HUES48 (cell line): ENCODE results near the gene SYTL1.
A peak's percentile ranks its signal among the peaks of the same experiment; 100 is the strongest.

Experiments
- H3K27ac ChIP-seq: one replicate; pipeline ENCODE4 v1.7.0; 2013; ENCODE audit warnings: low read depth, low read length, inconsistent platforms
- H3K27me3 ChIP-seq: 2 replicates; pipeline ENCODE4 v1.6.1; 2013; ENCODE audit warnings: mild to moderate bottlenecking, low read length; ENCODE audit not compliant: control insufficient read depth, insufficient read depth
- H3K36me3 ChIP-seq: 2 replicates; pipeline ENCODE4 v1.6.1; 2013; ENCODE audit warnings: low read length; ENCODE audit not compliant: control insufficient read depth, insufficient read depth
- H3K4me1 ChIP-seq: 2 replicates; pipeline ENCODE4 v1.6.1; 2013; ENCODE audit warnings: mild to moderate bottlenecking, low read length; ENCODE audit not compliant: control insufficient read depth, insufficient read depth
- H3K4me3 ChIP-seq: 2 replicates; pipeline ENCODE4 v1.5.1; 2013; ENCODE audit warnings: mild to moderate bottlenecking, low read depth, low read length
- H3K9ac ChIP-seq: 2 replicates; pipeline ENCODE4 v1.6.1; 2013; ENCODE audit warnings: mild to moderate bottlenecking, low read depth, low read length, moderate library complexity
- H3K9me3 ChIP-seq: 2 replicates; pipeline ENCODE4 v1.6.1; 2013; ENCODE audit warnings: low read length; ENCODE audit not compliant: control insufficient read depth, insufficient read depth

SYTL1 gene

GRCh38 chr1:27349784-27350662 lies 8.2 kb downstream of the SYTL1 start:
- Histone ChIP-seq H3K9ac (no peak overlapping the region), H3K27me3 (peaks cover 15% of the 10 kb centered on the region), H3K27ac (no peak overlapping the region), H3K4me3 (peak overlapping the region; percentile 63), H3K9me3 (no peaks in the 10 kb centered on the region), H3K4me1 (peaks cover 9% of the 10 kb centered on the region; the same call in 1 of the 2 replicates), H3K36me3 (no peaks in the 10 kb centered on the region)

GRCh38 chr1:27350663-27351540 lies 9.1 kb downstream of the SYTL1 start:
- peak overlapping the region; percentile 63 for H3K4me3 ChIP-seq
- H3K4me1 ChIP-seq: peaks cover 9% of the 10 kb centered on the region; the same call in 1 of the 2 replicates
- 0 out of 2 replicates have a peak overlapping the region, but pooled peaks have one; percentile 16 for H3K9ac ChIP-seq
- peak overlapping the region; percentile 60 for H3K27ac ChIP-seq
- 0 out of 2 replicates have a peak, but pooled peaks cover 4% of the 10 kb centered on the region for H3K36me3 ChIP-seq
- H3K27me3 ChIP-seq: peaks cover 15% of the 10 kb centered on the region
- H3K9me3 ChIP-seq: no peaks in the 10 kb centered on the region

DNA sequence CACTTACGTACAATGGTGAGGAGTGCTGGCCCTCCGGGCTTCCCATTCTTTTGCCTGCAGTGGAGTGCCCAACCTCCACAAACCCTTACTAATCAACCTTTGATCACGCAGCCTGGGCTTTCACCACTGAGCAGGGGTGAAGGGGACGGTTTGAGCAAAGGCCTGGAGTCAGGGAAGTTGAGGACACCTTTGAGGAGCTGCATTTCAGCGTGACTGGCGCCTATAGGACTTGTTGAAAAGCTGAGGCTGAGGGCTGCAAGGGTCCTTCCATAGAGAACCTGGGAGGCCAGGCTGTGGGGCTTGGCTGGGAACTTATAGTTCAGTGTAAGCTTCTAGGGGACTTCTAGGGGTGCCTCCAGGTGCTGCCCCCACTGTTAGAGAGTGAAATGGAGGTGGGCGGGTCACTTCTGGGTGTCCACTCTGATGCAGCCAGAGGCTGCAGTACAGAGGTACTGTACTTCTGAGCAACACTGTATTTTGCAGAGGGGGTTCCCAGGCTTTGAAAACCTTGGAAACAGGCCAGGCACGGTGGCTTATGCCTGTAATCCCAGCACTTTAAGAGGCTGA lies 9.8 kb downstream of the SYTL1 start:
- Histone ChIP-seq H3K27ac (peak overlapping the region; percentile 60), H3K9ac (0 out of 2 replicates have a peak overlapping the region, but pooled peaks have one; percentile 16), H3K4me3 (peak overlapping the region; percentile 63), H3K36me3 (0 out of 2 replicates have a peak, but pooled peaks cover 5% of the 10 kb centered on the region), H3K9me3 (no peaks in the 10 kb centered on the region), H3K4me1 (peaks cover 9% of the 10 kb centered on the region; the same call in 1 of the 2 replicates), H3K27me3 (peaks cover 15% of the 10 kb centered on the region)

DNA sequence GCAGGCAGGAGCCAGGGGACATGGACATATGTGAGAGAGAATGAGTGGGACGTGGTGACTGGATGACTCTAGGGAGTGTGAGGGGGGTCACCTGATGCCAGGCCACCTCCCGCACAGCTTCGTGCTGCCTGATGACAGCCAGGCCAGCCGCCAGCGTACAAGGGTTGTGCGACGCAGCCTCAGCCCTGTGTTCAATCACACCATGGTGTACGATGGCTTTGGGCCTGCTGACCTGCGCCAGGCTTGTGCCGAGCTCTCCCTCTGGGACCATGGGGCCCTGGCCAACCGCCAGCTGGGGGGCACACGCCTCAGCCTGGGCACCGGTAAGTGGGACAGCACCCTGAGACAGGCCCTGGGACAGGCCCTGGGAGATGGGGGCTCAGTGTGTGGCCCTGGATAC lies 11.3 kb downstream of the SYTL1 start:
- H3K27me3 ChIP-seq: peaks cover 21% of the 10 kb centered on the region

DNA sequence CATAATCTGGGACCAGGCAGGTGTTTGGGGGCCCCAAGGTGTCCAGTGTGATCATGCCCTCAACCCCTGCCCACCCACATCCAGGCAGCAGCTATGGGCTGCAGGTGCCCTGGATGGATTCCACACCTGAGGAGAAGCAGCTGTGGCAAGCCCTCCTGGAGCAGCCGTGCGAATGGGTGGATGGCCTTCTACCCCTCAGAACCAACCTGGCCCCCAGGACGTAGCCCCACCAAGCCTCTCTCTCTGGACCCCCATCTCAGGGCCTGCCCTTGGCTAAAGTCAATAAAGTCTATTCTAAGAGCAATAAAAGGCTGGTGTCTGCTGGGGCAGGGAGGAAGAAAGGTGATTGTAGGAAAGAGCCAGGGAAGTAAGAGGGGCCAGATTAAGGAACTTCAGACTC lies 11.8 kb downstream of the SYTL1 start:
- no peak overlapping the region for H3K27ac ChIP-seq
- no peaks in the 10 kb centered on the region for H3K9me3 ChIP-seq
- 0 out of 2 replicates have a peak, but pooled peaks cover 5% of the 10 kb centered on the region for H3K36me3 ChIP-seq
- H3K4me3 ChIP-seq: no peak overlapping the region
- peaks cover 13% of the 10 kb centered on the region; the same call in 1 of the 2 replicates for H3K4me1 ChIP-seq
- no peak overlapping the region for H3K9ac ChIP-seq
- H3K27me3 ChIP-seq: peaks cover 26% of the 10 kb centered on the region

More for the DNA sequence above, 11.3 kb downstream of the SYTL1 start:
- Histone ChIP-seq H3K27ac (no peak overlapping the region), H3K36me3 (0 out of 2 replicates have a peak, but pooled peaks cover 5% of the 10 kb centered on the region), H3K4me3 (no peak overlapping the region), H3K9ac (no peak overlapping the region), H3K4me1 (peaks cover 13% of the 10 kb centered on the region; the same call in 1 of the 2 replicates), H3K9me3 (no peaks in the 10 kb centered on the region)

DNA sequence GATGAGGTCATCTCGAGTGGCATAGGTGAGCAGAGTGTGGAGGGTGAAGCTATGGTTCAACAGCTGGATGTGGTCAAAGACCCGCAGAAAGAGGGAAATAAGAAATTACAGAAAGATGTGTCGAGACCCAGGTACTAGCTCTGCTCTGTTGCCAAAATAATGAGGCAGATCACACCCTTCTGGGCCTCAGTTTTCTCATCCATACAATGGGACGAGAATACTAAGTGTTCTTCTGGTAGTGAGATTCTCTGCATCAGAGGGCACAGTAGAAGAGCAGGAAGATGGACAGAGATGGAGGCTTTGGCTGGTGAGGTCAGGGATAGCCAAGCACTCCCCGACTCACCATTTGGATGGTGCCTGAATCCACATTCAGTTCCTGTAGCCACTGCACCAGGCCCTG lies 13.9 kb downstream of the SYTL1 start:
- Histone ChIP-seq H3K27ac (no peak overlapping the region), H3K4me1 (peaks cover 12% of the 10 kb centered on the region), H3K4me3 (no peak overlapping the region), H3K36me3 (0 out of 2 replicates have a peak, but pooled peaks cover 5% of the 10 kb centered on the region), H3K27me3 (peaks cover 31% of the 10 kb centered on the region), H3K9ac (no peak overlapping the region), H3K9me3 (no peaks in the 10 kb centered on the region)

DNA sequence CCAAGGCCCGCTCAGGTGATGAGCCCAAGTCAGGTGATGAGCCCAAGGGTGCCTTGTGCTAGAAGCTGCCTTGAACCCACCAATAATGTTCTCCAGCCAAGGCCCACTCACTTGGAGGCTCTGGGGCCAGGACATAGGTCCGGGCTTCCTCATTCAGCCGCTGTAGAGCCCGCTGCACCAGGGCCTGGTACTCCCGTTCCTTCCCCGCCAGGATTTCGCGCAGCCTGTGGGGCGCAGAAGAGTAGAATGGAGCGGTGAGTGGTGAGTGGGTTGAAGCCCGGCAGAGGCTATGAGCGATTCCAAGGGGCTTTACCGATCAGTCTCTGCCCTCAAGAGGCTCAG lies 14.4 kb downstream of the SYTL1 start:
- Histone ChIP-seq H3K27me3 (peaks cover 36% of the 10 kb centered on the region), H3K9ac (no peak overlapping the region), H3K4me3 (no peak overlapping the region), H3K9me3 (no peaks in the 10 kb centered on the region), H3K27ac (no peak overlapping the region), H3K36me3 (0 out of 2 replicates have a peak, but pooled peaks cover 5% of the 10 kb centered on the region), H3K4me1 (peaks cover 12% of the 10 kb centered on the region)

GRCh38 chr1:27356619-27357280 lies 14.9 kb downstream of the SYTL1 start:
- Histone ChIP-seq H3K4me3 (no peak overlapping the region), H3K9me3 (no peaks in the 10 kb centered on the region), H3K27me3 (peaks cover 41% of the 10 kb centered on the region), H3K27ac (no peak overlapping the region), H3K4me1 (peaks cover 9% of the 10 kb centered on the region), H3K36me3 (0 out of 2 replicates have a peak, but pooled peaks cover 5% of the 10 kb centered on the region), H3K9ac (no peak overlapping the region)

DNA sequence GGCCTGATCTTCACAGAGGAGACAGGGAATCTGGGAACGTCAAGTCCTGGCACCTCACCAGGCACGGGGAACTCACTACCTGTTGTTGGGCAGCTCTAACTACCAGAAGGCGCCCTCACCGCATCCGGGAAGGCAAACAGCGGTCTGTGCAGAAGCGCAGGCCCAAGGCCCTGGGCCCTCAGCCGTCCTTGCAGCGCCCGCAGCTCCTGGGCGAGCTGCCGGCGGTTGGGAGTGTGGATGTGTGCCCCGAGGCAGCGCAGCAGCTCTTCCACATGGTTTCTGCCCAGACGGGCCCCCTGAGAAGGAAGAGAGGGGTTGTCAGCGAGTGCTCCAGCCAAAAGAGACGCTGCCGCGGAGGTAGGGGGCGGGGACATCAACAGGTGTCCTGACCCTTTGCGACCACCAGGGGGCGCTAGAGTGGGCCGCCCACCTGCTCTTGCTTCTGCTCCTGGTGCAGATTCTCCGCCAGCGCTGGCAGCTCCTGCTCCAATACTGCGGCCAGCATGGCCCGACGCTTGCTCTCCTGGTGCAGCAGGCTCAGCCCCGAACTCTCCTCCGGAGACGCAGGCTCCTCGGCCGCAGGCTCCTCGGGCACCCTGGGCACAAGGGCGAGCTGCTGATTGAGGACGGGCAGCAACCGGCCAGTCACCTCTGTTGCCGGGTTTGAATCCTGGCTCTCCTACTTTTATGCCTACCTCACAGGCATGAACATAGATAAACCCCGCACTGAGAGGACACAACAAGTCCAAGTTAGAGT lies 15.6 kb downstream of the SYTL1 start:
- H3K4me3 ChIP-seq: no peak overlapping the region
- no peaks in the 10 kb centered on the region for H3K9me3 ChIP-seq
- H3K36me3 ChIP-seq: 0 out of 2 replicates have a peak, but pooled peaks cover 5% of the 10 kb centered on the region
- H3K4me1 ChIP-seq: peaks cover 8% of the 10 kb centered on the region
- no peak overlapping the region for H3K27ac ChIP-seq
- H3K9ac ChIP-seq: no peak overlapping the region
- H3K27me3 ChIP-seq: peaks cover 47% of the 10 kb centered on the region
